Stimulated activated CD8-positive, alpha-beta memory T cell treated with anti-CD3 and anti-CD28 coated beads, Interleukin-15, amount 100 ng/mL, for 48 hours (primary cell): ENCODE results near the gene CUEDC1.

Experiments used
- DNase-seq, 2 donors: peaks; one replicate each; pipeline ENCODE4 v3.0.0-alpha.2; 2020; ENCODE audit warnings: low read depth in 2 of 2

Gene CUEDC1

GRCh38 chr17:57955183-57955931, at the start of gene CUEDC1:
Gene CUEDC1, minus strand, starts transcription at chr17:57955412. Its CDS starts 69,848 bp downstream, at chr17:57885564.
- DNase-seq: peak; percentile 22 to 48

GRCh38 chr17:58004060-58004459, 48.8 kb upstream of the CUEDC1 start:
- no peak for DNase-seq

GRCh38 chr17:58002973-58003372, 47.8 kb upstream of the CUEDC1 start:
- no peak for DNase-seq

- DNase-seq: no peak
Observed at GRCh38 chr17:58002154-58002948, 47.1 kb upstream of the CUEDC1 start.

- DNase-seq: no peak
Observed at GRCh38 chr17:58001461-58002124, 46.4 kb upstream of the CUEDC1 start.

- no peak for DNase-seq
Observed at GRCh38 chr17:57999496-58000017, 44.3 kb upstream of the CUEDC1 start.

GRCh38 chr17:57999010-57999495, 43.8 kb upstream of the CUEDC1 start:
- no peak for DNase-seq

- no peak for DNase-seq
Observed at GRCh38 chr17:57997085-57997809, 42.0 kb upstream of the CUEDC1 start.

- peak in 1 of 2 donors; percentile 28 for DNase-seq
Observed at GRCh38 chr17:57995076-57995956, 40.1 kb upstream of the CUEDC1 start.

- no peak for DNase-seq
Observed at GRCh38 chr17:57994436-57994835, 39.2 kb upstream of the CUEDC1 start.

GRCh38 chr17:57993471-57994365, 38.5 kb upstream of the CUEDC1 start:
- no peak for DNase-seq

GRCh38 chr17:57991537-57991936, 36.3 kb upstream of the CUEDC1 start:
- DNase-seq: no peak

GRCh38 chr17:57990037-57990436, 34.8 kb upstream of the CUEDC1 start:
- DNase-seq: no peak

- DNase-seq: no peak
Observed at GRCh38 chr17:57988301-57989250, 33.4 kb upstream of the CUEDC1 start.

- peak; percentile 67 to 73 for DNase-seq
Observed at GRCh38 chr17:57987581-57988300, 32.5 kb upstream of the CUEDC1 start, which contains the start of gene VEZF1. Gene VEZF1, minus strand, starts transcription at chr17:57988254. Its CDS starts 143 bp downstream, at chr17:57988111.

GRCh38 chr17:57986841-57987580, 31.8 kb upstream of the CUEDC1 start:
- peak; percentile 36 to 40 for DNase-seq

GRCh38 chr17:57985675-57985974, 30.4 kb upstream of the CUEDC1 start:
- DNase-seq: no peak
